HG02943 (cell line): ENCODE results near the gene ZER1.
A peak's percentile ranks its signal among the peaks of the same experiment; 100 is the strongest.

Experiments used
- ATAC-seq: cut with Tn5 transposase; IDR thresholded peaks from one replicate; pipeline ENCODE4 v1.9.1; 2021; ENCODE audit warnings: mild to moderate bottlenecking, low read depth, moderate library complexity; ENCODE audit not compliant: unreplicated experiment

Gene ZER1

DNA sequence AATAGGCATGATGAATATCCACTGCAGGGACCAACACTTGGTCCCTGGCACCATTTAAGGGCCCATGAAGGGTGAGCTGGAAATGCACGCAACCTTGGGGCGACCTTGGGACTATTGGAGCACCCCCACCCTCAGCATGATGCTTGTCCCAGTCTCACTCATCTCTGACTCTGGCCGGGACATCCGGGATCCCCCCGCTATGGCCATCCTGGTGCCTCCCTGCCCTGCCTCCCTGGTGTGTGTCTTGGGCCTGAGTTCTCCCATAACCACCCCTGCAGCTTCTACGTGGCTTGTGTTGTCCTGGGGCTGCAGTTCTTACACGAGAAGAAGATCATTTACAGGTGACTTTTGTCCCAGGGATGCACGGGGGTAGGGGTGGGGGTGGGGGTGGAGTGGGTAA, 53.7 kb downstream of the ZER1 start:
- no peak for ATAC-seq

DNA sequence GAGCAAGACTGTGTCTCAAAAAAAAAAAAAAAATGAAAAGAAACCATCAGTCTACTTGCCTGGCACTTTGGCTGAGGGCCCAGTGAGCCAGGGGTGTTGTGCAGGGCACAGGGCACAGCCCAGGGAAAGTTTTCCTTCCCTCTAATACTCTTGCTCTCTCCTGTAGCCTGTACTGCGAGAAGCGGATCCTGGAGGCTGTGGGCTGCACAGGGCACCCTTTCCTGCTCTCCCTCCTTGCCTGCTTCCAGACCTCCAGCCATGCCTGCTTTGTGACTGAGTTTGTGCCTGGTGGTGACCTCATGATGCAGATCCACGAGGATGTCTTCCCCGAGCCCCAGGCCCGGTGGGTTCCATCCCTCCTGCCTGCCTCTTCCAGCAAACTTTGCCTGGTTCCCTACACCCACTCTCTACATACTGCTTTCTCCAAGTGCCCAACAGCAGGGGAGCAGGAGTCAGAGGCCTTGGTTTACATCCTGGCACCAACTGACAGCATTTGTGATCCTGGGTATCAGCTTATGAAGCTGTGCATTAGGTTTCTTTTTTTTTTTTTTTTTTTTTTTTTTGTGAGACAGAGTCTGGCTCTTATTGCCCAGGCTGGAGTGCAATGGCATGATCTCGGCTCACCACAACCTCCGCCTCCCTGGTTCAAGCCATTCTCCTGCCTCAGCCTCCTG, 55.0 kb downstream of the ZER1 start:
- no peak for ATAC-seq

DNA sequence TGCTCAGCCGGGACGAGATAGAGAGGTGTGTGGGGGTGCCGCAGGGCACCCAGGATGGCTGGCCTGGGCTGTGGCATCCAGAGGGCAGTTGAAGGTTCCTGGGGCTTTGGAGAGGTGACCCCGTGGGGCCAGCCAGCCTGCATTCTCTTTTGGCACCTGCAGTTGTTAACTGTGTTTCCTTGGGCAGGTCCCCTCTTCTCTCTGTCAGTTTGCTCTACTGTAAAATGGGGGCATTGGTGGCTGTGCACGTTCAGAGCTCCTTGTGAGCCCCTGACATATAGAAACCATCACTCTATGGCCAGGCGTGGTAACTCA, 56.3 kb downstream of the ZER1 start:
- ATAC-seq = no peak

- no peak for ATAC-seq
Measured at GRCh38 chr9:128714586-128715435, 56.9 kb downstream of the ZER1 start.

DNA sequence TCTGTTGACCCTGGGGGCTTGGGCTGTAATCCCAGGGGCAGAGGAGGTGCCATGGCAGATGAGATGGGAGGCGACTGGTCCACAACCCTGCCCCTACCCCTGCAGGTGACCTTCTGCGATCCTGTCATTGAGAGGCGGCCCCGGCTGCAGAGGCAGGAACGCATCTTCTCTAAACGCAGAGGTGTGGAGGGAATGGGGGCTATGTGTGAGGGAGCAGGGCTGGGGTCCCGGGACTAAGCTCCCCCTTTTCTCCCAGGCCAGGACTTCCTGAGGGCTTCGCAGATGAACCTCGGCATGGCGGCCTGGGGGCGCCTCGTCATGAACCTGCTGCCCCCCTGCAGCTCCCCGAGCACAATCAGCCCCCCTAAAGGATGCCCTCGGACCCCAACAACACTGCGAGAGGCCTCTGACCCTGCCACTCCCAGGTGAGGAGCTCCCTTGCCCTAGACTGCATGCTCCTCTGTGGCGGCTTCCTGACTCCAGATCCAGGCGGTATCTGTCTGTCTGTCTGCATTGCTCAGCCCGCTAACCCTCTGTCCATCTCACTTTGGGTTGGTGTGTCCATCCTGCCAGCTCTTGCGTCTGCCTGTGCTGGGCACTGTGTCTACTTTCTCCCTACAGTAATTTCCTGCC, 57.7 kb downstream of the ZER1 start:
- ATAC-seq = no peak

DNA sequence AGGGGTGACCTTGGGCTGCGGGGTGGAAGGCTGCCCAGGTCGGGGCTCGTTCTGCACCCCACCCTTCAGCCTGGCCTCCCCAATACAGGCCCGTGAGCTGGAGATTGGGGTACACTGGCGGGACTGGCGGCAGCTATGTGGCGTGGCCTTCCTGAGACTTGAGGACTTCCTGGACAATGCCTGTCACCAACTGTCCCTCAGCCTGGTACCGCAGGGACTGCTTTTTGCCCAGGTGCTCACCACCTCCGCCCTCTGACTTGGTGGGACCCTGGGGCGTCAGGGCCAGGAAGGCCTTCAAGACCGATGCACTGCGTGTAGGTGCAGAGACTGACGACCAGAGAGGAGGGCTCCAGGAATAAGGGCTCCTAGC, 58.3 kb downstream of the ZER1 start:
- ATAC-seq = no peak

GRCh38 chr9:128712451-128713410, 59.0 kb downstream of the ZER1 start:
- ATAC-seq = no peak

GRCh38 chr9:128707446-128707845, 64.3 kb downstream of the ZER1 start:
- ATAC-seq = no peak

DNA sequence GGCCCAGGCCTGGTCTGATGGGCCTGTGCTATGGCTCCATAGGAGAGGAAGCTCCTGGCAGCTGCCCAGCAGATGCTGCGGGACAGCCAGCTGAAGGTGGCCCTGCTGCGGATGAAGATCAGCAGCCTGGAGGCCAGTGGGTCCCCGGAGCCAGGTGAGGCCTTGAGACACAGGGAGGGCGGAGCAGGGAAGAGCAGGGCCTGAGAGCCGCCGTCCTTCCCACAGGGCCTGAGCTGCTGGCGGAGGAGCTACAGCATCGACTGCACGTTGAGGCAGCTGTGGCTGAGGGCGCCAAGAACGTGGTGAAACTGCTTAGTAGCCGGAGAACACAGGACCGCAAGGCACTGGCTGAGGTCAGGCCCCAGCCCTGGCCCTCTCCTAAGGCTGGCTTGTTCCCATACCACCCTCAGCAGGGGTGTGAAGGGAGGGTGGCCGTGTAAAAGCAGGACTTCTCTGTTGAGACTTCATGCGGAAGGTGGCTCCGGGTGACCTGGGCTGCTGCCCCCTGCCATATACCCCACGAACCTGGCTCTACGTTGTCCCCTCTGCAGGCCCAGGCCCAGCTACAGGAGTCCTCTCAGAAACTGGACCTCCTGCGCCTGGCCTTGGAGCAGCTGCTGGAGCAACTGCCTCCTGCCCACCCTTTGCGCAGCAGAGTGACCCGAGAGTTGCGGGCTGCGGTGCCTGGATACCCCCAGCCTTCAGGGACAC, 64.9 kb downstream of the ZER1 start:
- ATAC-seq = no peak

DNA sequence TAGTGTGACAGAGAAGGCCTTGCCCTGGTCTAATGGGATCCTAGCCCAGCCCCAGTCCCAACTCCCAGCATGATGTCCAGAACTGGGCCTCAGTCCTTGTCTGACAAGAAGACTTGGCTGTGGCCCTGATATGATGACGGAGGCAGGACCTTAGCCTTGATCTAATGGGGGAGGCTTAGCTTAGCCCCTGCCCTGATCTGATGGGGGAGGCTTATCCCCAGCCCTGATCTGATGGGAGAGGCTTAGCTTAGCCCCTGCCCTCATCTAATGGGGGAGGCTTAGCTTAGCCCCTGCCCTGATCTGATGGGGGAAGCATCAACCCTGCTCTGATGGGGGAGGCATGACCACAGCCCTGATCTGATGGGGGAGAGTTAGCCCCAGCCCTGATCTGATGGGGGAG, 65.7 kb downstream of the ZER1 start:
- no peak for ATAC-seq

- no peak for ATAC-seq
Measured at GRCh38 chr9:128705051-128705965, 66.4 kb downstream of the ZER1 start.

DNA sequence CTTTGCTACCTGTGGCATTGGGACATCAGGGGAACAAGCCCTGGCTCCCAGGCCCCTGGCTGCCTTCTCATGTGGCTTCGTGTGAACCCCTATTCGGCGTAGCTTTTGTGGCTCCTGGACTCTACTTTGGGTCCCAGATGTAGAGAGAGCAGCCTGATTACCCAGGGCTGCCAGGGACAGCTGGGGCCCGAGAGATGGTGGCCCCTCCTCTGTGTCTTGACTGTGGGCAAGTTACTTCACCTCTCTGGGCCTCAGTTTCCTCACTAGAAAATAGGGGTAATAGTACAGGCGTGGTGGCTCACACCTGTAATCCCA, 67.4 kb downstream of the ZER1 start:
- no peak for ATAC-seq

GRCh38 chr9:128703616-128704355, 67.9 kb downstream of the ZER1 start:
- no peak for ATAC-seq

GRCh38 chr9:128702949-128703615, 68.6 kb downstream of the ZER1 start:
- peak; percentile 21 for ATAC-seq

DNA sequence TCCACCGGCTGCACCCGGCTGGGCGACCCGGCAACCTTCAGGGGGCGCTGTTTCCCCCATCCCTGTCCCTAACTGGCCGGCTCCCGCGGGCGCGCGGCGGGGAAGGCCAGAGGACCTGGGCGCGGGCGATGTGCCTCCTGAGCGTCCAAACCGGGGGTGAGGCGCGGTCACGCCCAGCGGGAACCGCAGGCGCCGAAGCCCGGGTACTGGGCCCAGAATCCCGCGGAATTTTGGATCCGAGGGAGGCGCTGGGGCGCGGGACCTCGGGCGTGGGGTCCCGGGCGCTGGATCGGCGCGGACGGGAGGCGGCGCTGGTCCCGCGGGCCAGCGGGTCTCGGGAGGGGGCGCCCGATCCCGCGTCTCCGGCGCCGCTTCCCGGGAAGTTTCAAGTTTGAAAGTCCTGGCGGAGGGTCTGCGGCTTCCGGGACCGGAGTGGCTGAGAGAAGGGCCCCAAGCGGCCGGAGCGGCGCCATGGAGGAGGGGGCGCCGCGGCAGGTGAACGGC, 69.2 kb downstream of the ZER1 start, which contains the start of gene PKN3:
PKN3 (plus strand) TSS at position 59 of the 504 bp plus-strand sequence; CDS start at position 472, 413 bp downstream.
- ATAC-seq = peak; percentile 64

GRCh38 chr9:128701227-128701854, 70.4 kb downstream of the ZER1 start:
- no peak for ATAC-seq
